Panc1 (cell line): ENCODE results near the gene MAN2A2.

ENCODE experiments used
- POLR2AphosphoS5 ChIP-seq: IDR thresholded peaks from 2 replicates; pipeline ENCODE4 v1.6.1; 2012; ENCODE audit warnings: mild to moderate bottlenecking, low read depth, low read length, moderate library complexity
- SIN3A ChIP-seq: IDR thresholded peaks from 2 replicates; pipeline ENCODE4 v1.6.1; 2012; ENCODE audit warnings: low read depth, mild to moderate bottlenecking, low read length, moderate library complexity, borderline replicate concordance; ENCODE audit not compliant: insufficient read depth
- TF ChIP-seq, protein P1 (sequence below): fragments of 450-650 bp; IDR thresholded peaks from 2 replicates; pipeline ENCODE4 v1.5.1; 2017; ENCODE audit warnings: mild to moderate bottlenecking

DNA sequence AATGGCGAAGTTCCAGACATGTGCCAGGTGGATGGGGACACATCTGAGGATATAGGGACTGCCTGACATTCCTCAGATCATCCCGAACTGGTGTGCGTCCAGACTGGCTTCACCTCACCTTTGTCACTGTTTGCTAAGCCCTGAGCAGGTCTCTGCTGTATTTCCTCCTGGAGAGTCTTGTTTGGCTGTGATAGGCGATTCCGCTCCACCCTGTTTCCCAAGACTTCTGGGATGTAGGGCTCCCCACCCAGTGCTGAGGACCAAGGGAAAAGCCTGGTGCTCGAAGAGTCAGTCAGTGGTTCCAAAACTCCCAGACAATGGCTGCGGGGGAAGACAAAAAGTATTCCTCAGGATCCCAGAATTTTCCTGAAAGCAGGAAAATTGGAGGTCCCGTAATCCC is 45.8 kb upstream of the MAN2A2 start:
- no peak for TF ChIP-seq POLR2AphosphoS5
- TF ChIP-seq, protein P1, sequence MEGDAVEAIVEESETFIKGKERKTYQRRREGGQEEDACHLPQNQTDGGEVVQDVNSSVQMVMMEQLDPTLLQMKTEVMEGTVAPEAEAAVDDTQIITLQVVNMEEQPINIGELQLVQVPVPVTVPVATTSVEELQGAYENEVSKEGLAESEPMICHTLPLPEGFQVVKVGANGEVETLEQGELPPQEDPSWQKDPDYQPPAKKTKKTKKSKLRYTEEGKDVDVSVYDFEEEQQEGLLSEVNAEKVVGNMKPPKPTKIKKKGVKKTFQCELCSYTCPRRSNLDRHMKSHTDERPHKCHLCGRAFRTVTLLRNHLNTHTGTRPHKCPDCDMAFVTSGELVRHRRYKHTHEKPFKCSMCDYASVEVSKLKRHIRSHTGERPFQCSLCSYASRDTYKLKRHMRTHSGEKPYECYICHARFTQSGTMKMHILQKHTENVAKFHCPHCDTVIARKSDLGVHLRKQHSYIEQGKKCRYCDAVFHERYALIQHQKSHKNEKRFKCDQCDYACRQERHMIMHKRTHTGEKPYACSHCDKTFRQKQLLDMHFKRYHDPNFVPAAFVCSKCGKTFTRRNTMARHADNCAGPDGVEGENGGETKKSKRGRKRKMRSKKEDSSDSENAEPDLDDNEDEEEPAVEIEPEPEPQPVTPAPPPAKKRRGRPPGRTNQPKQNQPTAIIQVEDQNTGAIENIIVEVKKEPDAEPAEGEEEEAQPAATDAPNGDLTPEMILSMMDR = no peak
- TF ChIP-seq SIN3A = no peak
